Measurements from ENCODE around the gene MRPS18A.

The MRPS18A gene

GRCh38 chr6:43695215-43695966 lies 7.8 kb upstream of the MRPS18A start:
- no peak for DNase-seq (ENCODE audit: extremely low spot score)
- TF ChIP-seq FOXA1 (IDR thresholded peaks at IDR 0.05) (no peak), L3MBTL2 (conservative IDR thresholded peaks at IDR 0.05) (peak; percentile 64; the same call in 1 of the 2 replicates), PKNOX1 (IDR thresholded peaks at IDR 0.05) (no peak)
- CTCF ChIA-PET = no interaction called here
- POLR2A ChIA-PET = interaction anchor here (1.0 to 1.4 kb wide), 2 partner anchors 9 to 25 kb away, joined by 3 to 4 read pairs; no protein-coding TSS in a partner anchor

GRCh38 chr6:43689421-43689820 lies 1.8 kb upstream of the MRPS18A start:
- ChIA-PET POLR2A (no interaction called here), CTCF (interaction anchor here (1.1 kb wide), 1 partner anchor 22 kb away, joined by 4 read pairs; no protein-coding TSS in a partner anchor)
- TF ChIP-seq ELF4 (IDR thresholded peaks at IDR 0.05) = no peak
- no peak for TF ChIP-seq L3MBTL2 (conservative IDR thresholded peaks at IDR 0.05)
- no peak for TF ChIP-seq TARDBP (IDR thresholded peaks at IDR 0.05)
- no peak for TF ChIP-seq HDGF (IDR thresholded peaks at IDR 0.05; ENCODE audit: borderline replicate concordance)
- TF ChIP-seq ARNT (IDR thresholded peaks at IDR 0.05) = no peak
- no peak for TF ChIP-seq FOXM1 (IDR thresholded peaks at IDR 0.05; ENCODE audit: borderline replicate concordance)
- no peak for TF ChIP-seq CTBP1 (IDR thresholded peaks at IDR 0.05; ENCODE audit: borderline replicate concordance)
- no peak for TF ChIP-seq FOXK2 (IDR thresholded peaks at IDR 0.05)
- no peak for TF ChIP-seq SUZ12 (IDR thresholded peaks at IDR 0.05)
- TF ChIP-seq LEF1 (IDR thresholded peaks at IDR 0.05; ENCODE audit: borderline replicate concordance) = no peak
- TF ChIP-seq FOXA1 (IDR thresholded peaks at IDR 0.05) = no peak
- TF ChIP-seq BHLHE40 (IDR thresholded peaks at IDR 0.05; ENCODE audit: borderline replicate concordance) = no peak
- TF ChIP-seq NFRKB (IDR thresholded peaks at IDR 0.05) = no peak
- TF ChIP-seq PKNOX1 (IDR thresholded peaks at IDR 0.05) = no peak
- TF ChIP-seq ZNF384 (IDR thresholded peaks at IDR 0.05) = no peak
- TF ChIP-seq SP1 (IDR thresholded peaks at IDR 0.05) = no peak
- DNase-seq (ENCODE audit: extremely low spot score) = no peak

GRCh38 chr6:43687079-43687436 lies 533 bp downstream of the MRPS18A start:
- no peak for TF ChIP-seq ELF4 (IDR thresholded peaks at IDR 0.05)
- TF ChIP-seq LEF1 (IDR thresholded peaks at IDR 0.05; ENCODE audit: borderline replicate concordance) = no peak
- no peak for TF ChIP-seq NFRKB (IDR thresholded peaks at IDR 0.05)
- no peak for TF ChIP-seq ZNF384 (IDR thresholded peaks at IDR 0.05)
- TF ChIP-seq CTBP1 (IDR thresholded peaks at IDR 0.05; ENCODE audit: borderline replicate concordance) = no peak
- TF ChIP-seq TARDBP (IDR thresholded peaks at IDR 0.05) = no peak
- no peak for TF ChIP-seq HDGF (IDR thresholded peaks at IDR 0.05; ENCODE audit: borderline replicate concordance)
- ChIA-PET CTCF (interaction anchor here (0.7 kb wide), 1 partner anchor 194 kb away, joined by 3 read pairs; no protein-coding TSS in a partner anchor), POLR2A (interaction anchor here (0.5 to 2.0 kb wide), 5 partner anchors 8 to 40 kb away, joined by 3 to 19 read pairs (median 4); no protein-coding TSS in a partner anchor)

GRCh38 chr6:43683708-43684455 lies 3.7 kb downstream of the MRPS18A start:
- TF ChIP-seq ARNT (IDR thresholded peaks at IDR 0.05) (no peak), FOXM1 (IDR thresholded peaks at IDR 0.05; ENCODE audit: borderline replicate concordance) (no peak), PKNOX1 (IDR thresholded peaks at IDR 0.05) (no peak), ZNF384 (IDR thresholded peaks at IDR 0.05) (no peak), BHLHE40 (IDR thresholded peaks at IDR 0.05; ENCODE audit: borderline replicate concordance) (no peak), FOXA1 (IDR thresholded peaks at IDR 0.05) (no peak), CTBP1 (IDR thresholded peaks at IDR 0.05; ENCODE audit: borderline replicate concordance) (no peak), SUZ12 (IDR thresholded peaks at IDR 0.05) (no peak), HDGF (IDR thresholded peaks at IDR 0.05; ENCODE audit: borderline replicate concordance) (no peak), NFRKB (IDR thresholded peaks at IDR 0.05) (no peak), TARDBP (IDR thresholded peaks at IDR 0.05) (no peak), ELF4 (IDR thresholded peaks at IDR 0.05) (no peak)
- DNase-seq (ENCODE audit: extremely low spot score) = no peak
- POLR2A ChIA-PET = no interaction called here
- CTCF ChIA-PET = no interaction called here

More at GRCh38 chr6:43687079-43687436, 533 bp downstream of the MRPS18A start:
- no peak for DNase-seq (ENCODE audit: extremely low spot score)

- CTCF ChIA-PET = no interaction called here
- POLR2A ChIA-PET = no interaction called here
- no peak for DNase-seq (ENCODE audit: extremely low spot score)
- no peak for TF ChIP-seq FOXK2 (IDR thresholded peaks at IDR 0.05)
- TF ChIP-seq CTBP1 (IDR thresholded peaks at IDR 0.05; ENCODE audit: borderline replicate concordance) = no peak
- no peak for TF ChIP-seq BHLHE40 (IDR thresholded peaks at IDR 0.05; ENCODE audit: borderline replicate concordance)
- TF ChIP-seq FOXM1 (IDR thresholded peaks at IDR 0.05; ENCODE audit: borderline replicate concordance) = no peak
- no peak for TF ChIP-seq PKNOX1 (IDR thresholded peaks at IDR 0.05)
- no peak for TF ChIP-seq TARDBP (IDR thresholded peaks at IDR 0.05)
- TF ChIP-seq SP1 (IDR thresholded peaks at IDR 0.05) = no peak
- TF ChIP-seq LEF1 (IDR thresholded peaks at IDR 0.05; ENCODE audit: borderline replicate concordance) = no peak
- no peak for TF ChIP-seq ARNT (IDR thresholded peaks at IDR 0.05)
- no peak for TF ChIP-seq HDGF (IDR thresholded peaks at IDR 0.05; ENCODE audit: borderline replicate concordance)
- no peak for TF ChIP-seq NFRKB (IDR thresholded peaks at IDR 0.05)
- no peak for TF ChIP-seq FOXA1 (IDR thresholded peaks at IDR 0.05)
- no peak for TF ChIP-seq ELF4 (IDR thresholded peaks at IDR 0.05)
- TF ChIP-seq SUZ12 (IDR thresholded peaks at IDR 0.05) = no peak
- TF ChIP-seq ZNF384 (IDR thresholded peaks at IDR 0.05) = no peak
- TF ChIP-seq L3MBTL2 (conservative IDR thresholded peaks at IDR 0.05) = no peak
These were observed 4.7 kb downstream of the MRPS18A start for GRCh38 chr6:43682724-43683429.

Data from HEK293T (cell line).